HG02852 (cell line): ENCODE measurements around the gene GLT6D1.
"Not testable (repeated sequence)": the region's sequence is repeated elsewhere in the genome, so short reads cannot be mapped to it uniquely, and the experiment has no call there.

Experiments
- ATAC-seq: cut with Tn5 transposase; IDR thresholded peaks from one replicate; pipeline ENCODE4 v1.9.1; 2021; ENCODE audit warnings: mild to moderate bottlenecking, moderate library complexity; ENCODE audit not compliant: unreplicated experiment

GLT6D1 gene

DNA sequence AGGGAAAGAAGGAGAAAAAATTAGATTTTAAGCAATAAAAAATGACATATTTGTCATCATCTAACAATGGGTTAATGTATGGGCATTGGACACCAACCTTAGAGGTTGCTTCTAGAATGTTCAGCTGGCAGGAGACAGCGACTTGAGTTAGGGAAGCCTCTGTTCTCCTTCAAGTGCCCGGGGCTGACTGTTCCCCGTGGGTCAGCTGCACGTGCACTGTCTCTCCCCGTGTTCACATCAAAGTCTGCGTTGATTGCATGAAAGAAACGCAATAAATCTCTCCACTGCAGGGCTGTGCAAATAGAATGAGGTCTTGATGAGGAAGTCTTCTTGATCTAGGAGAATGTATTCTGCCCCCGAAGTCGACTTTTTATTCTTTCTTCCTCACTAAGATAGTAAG, at the start of gene GLT6D1:
Gene GLT6D1 (minus strand): TSS at position 345 of the 400 bp plus-strand sequence. CDS start 353 bp downstream, outside the sequence.
- ATAC-seq, result no peak

GRCh38 chr9:135689011-135689410, 49.7 kb upstream of the GLT6D1 start:
- no peak for ATAC-seq

- ATAC-seq, result no peak
These were observed 47.9 kb upstream of the GLT6D1 start for GRCh38 chr9:135687216-135687615.

GRCh38 chr9:135684691-135685090, 45.4 kb upstream of the GLT6D1 start:
- ATAC-seq, result no peak

DNA sequence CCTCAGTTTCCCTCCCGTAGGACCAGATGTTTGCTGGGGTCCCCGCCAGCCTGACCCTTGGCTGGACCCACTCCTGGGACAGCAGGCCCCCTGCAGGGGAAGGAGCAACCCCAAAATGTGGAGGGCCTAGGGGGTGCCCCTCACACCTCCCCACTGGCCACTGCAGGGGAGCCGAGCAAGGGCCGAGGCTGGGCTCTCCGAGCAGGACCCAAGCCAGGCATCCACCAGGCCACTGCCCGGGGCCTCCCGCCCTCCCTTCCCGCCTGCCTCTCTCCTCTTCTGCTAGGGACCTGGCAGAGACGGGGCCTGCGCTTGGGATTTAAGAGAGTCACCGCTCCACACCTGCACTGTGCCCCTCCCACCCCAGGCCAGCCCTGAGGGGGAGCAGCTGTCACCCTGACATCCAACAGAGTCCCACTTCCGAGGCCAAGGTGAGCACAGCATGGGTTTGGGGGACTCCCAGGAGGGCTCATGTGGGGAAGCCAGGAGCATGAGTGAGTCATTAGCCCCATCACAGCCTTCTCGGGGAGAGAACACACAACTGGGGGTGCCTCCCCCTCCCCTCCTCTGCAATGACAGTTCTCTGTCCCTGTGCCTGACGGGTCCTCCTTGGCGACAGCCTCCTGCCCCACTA, 44.2 kb upstream of the GLT6D1 start:
- ATAC-seq, result no peak

DNA sequence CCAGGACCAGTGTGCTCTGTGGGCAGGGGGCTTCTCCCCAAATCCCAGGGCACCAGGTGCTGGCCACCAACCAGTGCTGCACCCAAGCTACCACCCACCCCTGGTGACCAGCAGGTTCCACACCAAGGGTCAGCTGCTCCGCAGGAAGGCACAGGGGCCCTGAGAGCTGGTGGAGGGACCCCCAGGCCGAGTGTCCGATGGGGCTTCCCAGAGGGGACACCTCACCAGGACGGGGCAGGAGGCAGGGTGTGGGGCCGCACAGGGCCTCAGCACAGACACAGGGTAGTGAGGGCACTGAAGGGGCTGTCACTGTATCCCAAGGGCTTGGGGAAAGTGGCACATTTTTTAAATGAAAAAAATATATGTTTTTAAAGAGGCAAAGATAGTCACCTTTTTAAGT, 41.8 kb upstream of the GLT6D1 start:
- no peak for ATAC-seq

DNA sequence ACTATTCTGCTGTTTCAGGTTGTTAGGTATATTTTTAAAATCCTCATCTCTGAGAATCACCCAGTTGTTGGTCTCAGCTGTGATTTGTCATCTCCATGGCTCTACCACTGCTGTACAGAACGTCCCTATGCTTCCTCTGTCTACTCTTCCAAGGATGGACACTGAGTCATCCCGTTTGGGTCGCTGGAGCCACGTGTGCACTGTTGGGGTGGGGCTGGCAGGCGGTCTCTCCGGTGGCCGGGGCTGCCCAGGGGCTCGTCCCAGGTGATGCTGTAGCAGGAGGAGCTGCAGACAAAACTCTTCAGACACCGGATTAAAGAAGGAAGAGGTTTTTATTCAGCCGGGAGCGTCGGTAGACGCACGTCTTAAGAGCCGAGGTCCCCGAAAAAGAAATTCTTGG, 40.7 kb upstream of the GLT6D1 start:
- ATAC-seq, result no peak

GRCh38 chr9:135678236-135679017, 39.1 kb upstream of the GLT6D1 start:
- no peak for ATAC-seq

GRCh38 chr9:135677641-135678168, 38.4 kb upstream of the GLT6D1 start:
- no peak for ATAC-seq

GRCh38 chr9:135676891-135677290, 37.6 kb upstream of the GLT6D1 start:
- no peak for ATAC-seq

DNA sequence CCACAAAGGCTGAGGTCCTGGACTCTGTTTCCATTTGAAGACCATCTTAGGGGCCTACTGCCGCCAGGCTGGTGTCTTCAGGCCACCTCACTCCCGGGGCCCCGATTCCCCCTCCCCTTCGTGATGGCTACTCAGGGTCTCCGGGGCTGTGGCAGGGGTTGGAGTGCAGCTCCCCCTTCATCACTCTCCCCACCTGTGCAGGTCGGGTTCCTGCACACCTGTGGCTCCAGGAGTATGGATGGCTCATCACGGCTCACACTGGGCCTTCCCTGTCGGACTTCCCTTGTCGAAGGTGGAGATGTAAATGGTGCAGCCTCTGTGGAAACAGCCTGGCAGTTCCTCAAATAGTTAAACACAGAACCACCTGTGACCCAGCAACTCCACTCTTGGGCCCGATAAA, 35.6 kb upstream of the GLT6D1 start:
- no peak for ATAC-seq

- ATAC-seq, result no peak
These were observed 34.6 kb upstream of the GLT6D1 start for GRCh38 chr9:135673941-135674340.

DNA sequence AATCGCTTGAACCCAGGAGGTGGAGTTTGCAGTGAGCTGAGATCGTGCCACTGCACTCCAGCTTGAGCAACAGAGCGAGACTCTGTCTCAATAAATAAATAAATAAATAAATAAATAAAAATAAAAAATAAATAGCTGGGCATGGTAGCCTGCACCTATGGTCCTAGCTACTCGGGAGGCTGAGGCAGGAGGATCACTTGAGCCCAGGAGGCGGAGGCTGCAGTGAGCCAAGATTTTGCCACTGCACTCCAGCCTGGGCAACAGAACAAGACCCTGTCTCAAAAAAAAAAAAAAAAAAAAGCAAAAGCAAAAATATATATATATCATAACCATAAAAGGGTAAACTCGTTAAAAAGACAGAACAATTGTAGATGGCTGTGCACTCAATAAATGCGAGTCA, 33.4 kb upstream of the GLT6D1 start:
- not testable (repeated sequence) for ATAC-seq

DNA sequence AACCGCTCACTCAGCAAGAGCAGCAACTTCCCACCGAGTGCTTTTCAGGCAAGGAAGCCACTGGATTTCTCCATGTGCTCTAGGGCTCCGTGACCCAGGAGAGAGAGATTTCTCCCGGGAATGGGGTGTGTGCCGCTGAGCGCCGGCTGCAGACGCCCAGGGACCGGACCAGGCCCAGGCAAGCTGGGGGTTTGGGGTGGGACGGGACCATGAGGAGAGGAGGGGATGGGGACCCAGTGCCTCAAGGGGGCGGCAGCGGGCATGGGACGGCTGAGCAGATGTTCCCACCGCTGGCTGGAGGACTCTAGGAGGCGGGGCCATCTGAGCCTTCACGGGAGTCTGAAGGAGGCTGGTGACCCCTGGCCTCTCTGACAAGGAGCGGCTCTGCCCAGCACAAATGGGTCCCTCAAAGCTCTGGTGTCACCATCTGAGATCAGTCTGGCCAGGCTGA, 32.3 kb upstream of the GLT6D1 start:
- no peak for ATAC-seq

DNA sequence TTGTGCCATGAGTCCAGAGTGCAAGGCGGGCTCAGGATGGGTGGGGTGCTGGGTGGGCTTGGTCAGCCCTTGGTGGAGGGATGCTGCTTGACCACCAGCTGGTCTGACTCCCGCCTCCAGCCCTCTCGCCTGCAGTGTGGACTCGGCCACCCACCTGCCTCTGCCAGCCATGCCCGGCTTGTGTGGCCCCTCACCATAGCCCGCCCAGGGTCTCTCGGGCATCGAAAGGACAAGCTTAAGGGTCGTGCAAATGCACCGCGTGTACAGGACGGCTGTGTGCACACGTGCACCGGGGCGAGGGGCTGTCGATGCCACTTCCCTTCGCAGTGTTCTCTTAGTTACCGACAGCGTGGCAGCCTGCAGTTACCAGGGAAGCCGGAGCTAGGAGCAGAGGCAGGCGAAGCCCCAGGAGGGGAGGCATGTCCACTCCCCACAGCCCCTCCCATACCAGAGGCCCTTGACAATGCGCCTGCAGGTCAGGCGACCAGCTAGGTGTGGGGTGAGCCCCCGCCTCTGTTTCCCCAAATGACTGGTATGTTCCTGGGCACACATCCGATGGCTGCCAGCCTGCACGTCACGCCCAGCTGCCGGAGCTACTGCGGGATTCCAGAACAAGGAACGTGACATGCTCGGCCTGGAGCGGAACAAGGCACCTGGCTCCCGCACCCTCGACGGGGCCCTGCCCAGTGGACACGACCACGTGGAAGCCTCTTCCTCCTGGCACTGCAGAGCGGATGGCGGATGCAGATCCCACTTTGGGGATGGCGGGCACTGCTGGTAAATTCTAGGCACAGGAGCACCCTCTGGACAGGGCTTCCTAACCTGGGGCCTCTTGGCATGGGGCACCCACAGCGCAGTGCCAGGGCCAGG, 31.6 kb upstream of the GLT6D1 start:
- no peak for ATAC-seq

- ATAC-seq, result no peak
These were observed 30.4 kb upstream of the GLT6D1 start for GRCh38 chr9:135669616-135670285.

DNA sequence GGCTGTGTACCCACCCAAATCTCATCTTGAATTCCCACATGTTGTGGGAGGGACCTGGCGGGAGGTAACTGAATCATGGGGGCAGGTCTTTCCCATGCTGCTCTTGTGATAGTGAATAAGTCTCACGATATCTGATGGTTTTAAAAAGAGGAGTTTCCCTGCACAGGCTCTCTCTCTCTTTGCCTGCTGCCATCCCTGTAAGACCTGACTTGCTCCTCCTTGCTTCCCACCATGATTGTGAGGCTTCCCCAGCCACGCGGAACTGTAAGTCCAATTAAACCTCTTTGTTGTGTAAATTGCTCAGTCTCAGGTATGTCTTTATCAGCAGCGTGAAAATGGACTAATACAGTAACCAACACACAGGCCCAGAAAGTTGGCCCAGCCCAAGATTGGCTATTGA, 29.7 kb upstream of the GLT6D1 start:
- ATAC-seq, result not testable (repeated sequence)

- no peak for ATAC-seq
These were observed 28.2 kb upstream of the GLT6D1 start for GRCh38 chr9:135667463-135668001.

DNA sequence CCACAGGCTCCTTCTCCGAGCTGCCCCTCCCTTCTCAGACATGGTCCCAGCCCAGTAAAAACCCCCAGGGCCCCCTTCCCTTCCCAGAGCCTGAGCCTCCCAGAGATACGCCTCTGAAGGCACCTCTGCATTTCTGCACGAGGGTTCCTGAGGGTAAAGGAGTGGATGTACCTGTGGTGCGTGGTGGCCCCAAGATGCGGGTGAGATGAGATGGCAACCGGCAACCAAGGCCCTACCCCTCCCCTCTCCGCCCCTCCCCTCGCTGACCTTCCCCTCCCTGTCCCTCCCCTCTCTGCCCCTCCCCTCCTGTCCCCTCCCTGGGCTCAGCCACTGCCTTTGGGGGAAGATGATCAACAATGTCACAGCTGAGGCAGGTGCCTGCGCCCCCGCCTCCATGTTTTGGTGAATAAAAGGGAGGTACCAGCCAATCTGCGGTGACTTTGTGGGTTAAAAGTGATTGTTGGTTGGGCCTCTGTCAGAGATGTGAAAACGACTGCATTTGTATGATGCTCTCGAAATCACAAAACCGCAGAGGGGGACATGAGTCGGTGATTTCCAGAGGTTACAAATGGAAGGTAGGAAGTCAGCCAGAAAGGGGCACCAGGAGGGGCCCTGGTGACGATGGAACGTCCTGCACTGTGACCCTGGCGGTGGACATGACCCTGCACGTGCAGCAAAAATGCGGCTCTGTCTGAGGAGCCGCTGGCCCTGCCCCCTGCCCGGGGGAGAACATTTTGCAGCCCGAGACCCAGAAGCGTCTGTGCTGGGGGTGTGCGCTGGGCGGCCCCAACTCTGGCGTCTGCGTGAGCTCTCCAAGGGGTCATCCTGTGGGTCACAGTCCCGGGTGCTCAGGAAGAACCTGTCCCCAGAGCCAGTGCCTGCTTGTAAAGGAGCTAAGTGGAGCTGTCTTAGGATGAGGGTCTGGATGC, 27.5 kb upstream of the GLT6D1 start:
- no peak for ATAC-seq
